ENCODE measurements around the gene DARS2. TPM values are rescaled to one million over a fixed set of nuclear protein-coding genes. Genes with fewer than 3 reads are reported as not detected.
A peak's percentile ranks its signal among the peaks of the same experiment; 100 is the strongest.
"Not testable (repeated sequence)": the region's sequence is repeated elsewhere in the genome, so short reads cannot be mapped to it uniquely, and the experiment has no call there.

DARS2 gene
- total RNA-seq, 1 donor from 2014 or later, result 21.1 TPM

- H3K4me1 Mint-ChIP-seq (ENCODE audit: low read depth), result peaks cover 10% of the 10 kb centered on the region
- H3K27ac Mint-ChIP-seq, result peak overlapping the region; percentile 93
- no peak overlapping the region for H3K4me3 Mint-ChIP-seq (ENCODE audit: low read depth)
- no peak for DNase-seq (ENCODE audit: low spot score, unreplicated experiment)
- no peaks in the 10 kb centered on the region for H3K27me3 Mint-ChIP-seq
- H3K9me3 Mint-ChIP-seq (ENCODE audit: low read depth), result no peaks in the 10 kb centered on the region
- H3K36me3 Mint-ChIP-seq (ENCODE audit: insufficient read depth), result peaks cover 27% of the 10 kb centered on the region
- TF ChIP-seq, protein P1, sequence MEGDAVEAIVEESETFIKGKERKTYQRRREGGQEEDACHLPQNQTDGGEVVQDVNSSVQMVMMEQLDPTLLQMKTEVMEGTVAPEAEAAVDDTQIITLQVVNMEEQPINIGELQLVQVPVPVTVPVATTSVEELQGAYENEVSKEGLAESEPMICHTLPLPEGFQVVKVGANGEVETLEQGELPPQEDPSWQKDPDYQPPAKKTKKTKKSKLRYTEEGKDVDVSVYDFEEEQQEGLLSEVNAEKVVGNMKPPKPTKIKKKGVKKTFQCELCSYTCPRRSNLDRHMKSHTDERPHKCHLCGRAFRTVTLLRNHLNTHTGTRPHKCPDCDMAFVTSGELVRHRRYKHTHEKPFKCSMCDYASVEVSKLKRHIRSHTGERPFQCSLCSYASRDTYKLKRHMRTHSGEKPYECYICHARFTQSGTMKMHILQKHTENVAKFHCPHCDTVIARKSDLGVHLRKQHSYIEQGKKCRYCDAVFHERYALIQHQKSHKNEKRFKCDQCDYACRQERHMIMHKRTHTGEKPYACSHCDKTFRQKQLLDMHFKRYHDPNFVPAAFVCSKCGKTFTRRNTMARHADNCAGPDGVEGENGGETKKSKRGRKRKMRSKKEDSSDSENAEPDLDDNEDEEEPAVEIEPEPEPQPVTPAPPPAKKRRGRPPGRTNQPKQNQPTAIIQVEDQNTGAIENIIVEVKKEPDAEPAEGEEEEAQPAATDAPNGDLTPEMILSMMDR (IDR thresholded peaks at IDR 0.05; ENCODE audit: unreplicated experiment), result no peak
Observed at GRCh38 chr1:173853074-173853473, 28.6 kb downstream of the DARS2 start.

DNA sequence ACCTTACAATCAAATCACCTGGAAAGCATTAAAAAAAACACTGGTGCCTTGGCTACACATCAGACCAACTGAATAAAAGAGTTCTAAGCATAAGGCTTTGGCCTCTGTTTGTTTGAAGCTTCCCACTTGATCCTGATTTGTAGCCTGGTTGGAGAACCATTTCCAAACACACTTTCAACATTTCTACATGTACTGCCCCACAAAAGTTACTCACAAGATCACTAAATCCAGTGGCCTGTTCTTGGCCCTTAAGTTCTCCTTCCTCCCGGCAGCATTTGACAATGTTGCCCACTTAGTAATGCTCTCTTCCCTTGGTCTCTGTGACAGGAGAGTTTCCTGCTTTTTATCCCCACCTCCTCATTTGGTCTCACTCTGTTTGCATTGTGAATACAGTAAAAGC lies 31.5 kb downstream of the DARS2 start:
- Mint-ChIP-seq H3K4me3 (ENCODE audit: low read depth) (no peak overlapping the region), H3K4me1 (ENCODE audit: low read depth) (peaks cover 10% of the 10 kb centered on the region), H3K36me3 (ENCODE audit: insufficient read depth) (peaks cover 32% of the 10 kb centered on the region), H3K27me3 (no peaks in the 10 kb centered on the region), H3K9me3 (ENCODE audit: low read depth) (no peaks in the 10 kb centered on the region), H3K27ac (no peak overlapping the region)
- TF ChIP-seq, protein P1 (IDR thresholded peaks at IDR 0.05; ENCODE audit: unreplicated experiment), result no peak
- no peak for DNase-seq (ENCODE audit: low spot score, unreplicated experiment)

- TF ChIP-seq, protein P1 (IDR thresholded peaks at IDR 0.05; ENCODE audit: unreplicated experiment), result no peak
- no peaks in the 10 kb centered on the region for H3K9me3 Mint-ChIP-seq (ENCODE audit: low read depth)
- H3K27me3 Mint-ChIP-seq, result no peaks in the 10 kb centered on the region
- H3K4me3 Mint-ChIP-seq (ENCODE audit: low read depth), result no peak overlapping the region
- peaks cover 10% of the 10 kb centered on the region for H3K4me1 Mint-ChIP-seq (ENCODE audit: low read depth)
- no peak for DNase-seq (ENCODE audit: low spot score, unreplicated experiment)
- no peak overlapping the region for H3K27ac Mint-ChIP-seq
- H3K36me3 Mint-ChIP-seq (ENCODE audit: insufficient read depth), result peaks cover 32% of the 10 kb centered on the region
Observed at GRCh38 chr1:173856903-173857302, 32.4 kb downstream of the DARS2 start.

GRCh38 chr1:173857363-173857917 lies 33.0 kb downstream of the DARS2 start:
- peak overlapping the region; percentile 57 for H3K27ac Mint-ChIP-seq
- no peak overlapping the region for H3K4me3 Mint-ChIP-seq (ENCODE audit: low read depth)

GRCh38 chr1:173859547-173859946 lies 35.1 kb downstream of the DARS2 start:
- not testable (repeated sequence) for DNase-seq (ENCODE audit: low spot score, unreplicated experiment); H3K4me3 Mint-ChIP-seq (ENCODE audit: low read depth); H3K27ac Mint-ChIP-seq; H3K27me3 Mint-ChIP-seq; H3K9me3 Mint-ChIP-seq (ENCODE audit: low read depth); H3K4me1 Mint-ChIP-seq (ENCODE audit: low read depth)
- peaks cover 34% of the 10 kb centered on the region for H3K36me3 Mint-ChIP-seq (ENCODE audit: insufficient read depth)

More at GRCh38 chr1:173857363-173857917, 33.0 kb downstream of the DARS2 start:
- DNase-seq (ENCODE audit: low spot score, unreplicated experiment), result no peak
- H3K36me3 Mint-ChIP-seq (ENCODE audit: insufficient read depth), result peaks cover 30% of the 10 kb centered on the region
- H3K4me1 Mint-ChIP-seq (ENCODE audit: low read depth), result peaks cover 7% of the 10 kb centered on the region
- H3K27me3 Mint-ChIP-seq, result no peaks in the 10 kb centered on the region
- TF ChIP-seq, protein P1 (IDR thresholded peaks at IDR 0.05; ENCODE audit: unreplicated experiment), result no peak
- H3K9me3 Mint-ChIP-seq (ENCODE audit: low read depth), result no peaks in the 10 kb centered on the region

DNA sequence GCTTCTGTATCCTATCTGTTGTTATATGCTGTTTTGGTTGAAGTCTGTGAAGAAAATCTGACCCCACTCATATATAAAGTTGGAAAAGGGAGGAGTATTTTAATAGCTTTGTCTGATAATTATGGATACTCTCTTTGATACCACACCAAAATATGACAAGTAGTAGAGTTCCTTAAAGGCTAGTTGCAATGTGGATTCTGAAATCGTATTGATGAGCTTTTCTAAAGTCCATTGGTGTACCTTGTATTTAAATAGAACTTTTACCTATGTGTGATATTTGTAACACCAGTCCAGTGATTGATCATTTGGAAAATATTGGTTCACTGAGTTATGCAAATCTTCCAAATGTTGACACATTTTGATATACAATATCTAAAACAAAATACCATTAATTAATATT lies 35.6 kb downstream of the DARS2 start:
- no peaks in the 10 kb centered on the region for H3K27me3 Mint-ChIP-seq
- TF ChIP-seq, protein P1 (IDR thresholded peaks at IDR 0.05; ENCODE audit: unreplicated experiment), result no peak
- no peak overlapping the region for H3K4me3 Mint-ChIP-seq (ENCODE audit: low read depth)
- H3K36me3 Mint-ChIP-seq (ENCODE audit: insufficient read depth), result peaks cover 35% of the 10 kb centered on the region
- no peak for DNase-seq (ENCODE audit: low spot score, unreplicated experiment)
- peak overlapping the region; percentile 4 for H3K27ac Mint-ChIP-seq
- peaks cover 7% of the 10 kb centered on the region for H3K4me1 Mint-ChIP-seq (ENCODE audit: low read depth)
- no peaks in the 10 kb centered on the region for H3K9me3 Mint-ChIP-seq (ENCODE audit: low read depth)
